GM20000 (cell line): Measurements from ENCODE around the gene PHLPP2.
A peak's percentile ranks its signal among the peaks of the same experiment; 100 is the strongest.

Experiments used
- DNase-seq: peaks from one replicate; pipeline ENCODE4 v3.0.0; 2012; ENCODE audit warnings: low spot score
- TF ChIP-seq, protein P1 (sequence below): IDR thresholded peaks from 2 replicates; pipeline ENCODE4 v1.5.1; 2012; ENCODE audit warnings: mild to moderate bottlenecking, control low read depth; ENCODE audit errors: extremely low read depth, missing control alignments

The PHLPP2 gene

DNA sequence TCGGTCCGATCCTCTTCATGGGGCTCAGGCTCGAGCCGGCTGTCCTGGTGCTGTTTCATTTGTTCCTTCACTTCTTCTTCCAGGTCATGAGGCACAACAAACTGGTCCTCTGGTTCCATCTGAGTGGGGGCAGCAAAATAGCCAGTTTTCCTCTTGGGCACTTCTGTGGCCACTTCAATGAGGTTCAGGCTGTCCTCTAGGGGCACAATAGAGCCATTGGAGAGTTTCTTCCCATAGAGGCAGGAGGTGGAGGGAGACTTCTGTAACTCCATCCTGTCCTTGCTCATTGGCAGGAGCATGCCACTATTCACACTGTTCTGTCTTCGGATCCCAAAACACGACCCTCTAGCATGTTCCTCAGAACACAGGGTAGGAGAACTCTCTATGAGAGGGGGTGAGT lies 75.6 kb downstream of the PHLPP2 start:
- DNase-seq: no peak
- TF ChIP-seq, protein P1, sequence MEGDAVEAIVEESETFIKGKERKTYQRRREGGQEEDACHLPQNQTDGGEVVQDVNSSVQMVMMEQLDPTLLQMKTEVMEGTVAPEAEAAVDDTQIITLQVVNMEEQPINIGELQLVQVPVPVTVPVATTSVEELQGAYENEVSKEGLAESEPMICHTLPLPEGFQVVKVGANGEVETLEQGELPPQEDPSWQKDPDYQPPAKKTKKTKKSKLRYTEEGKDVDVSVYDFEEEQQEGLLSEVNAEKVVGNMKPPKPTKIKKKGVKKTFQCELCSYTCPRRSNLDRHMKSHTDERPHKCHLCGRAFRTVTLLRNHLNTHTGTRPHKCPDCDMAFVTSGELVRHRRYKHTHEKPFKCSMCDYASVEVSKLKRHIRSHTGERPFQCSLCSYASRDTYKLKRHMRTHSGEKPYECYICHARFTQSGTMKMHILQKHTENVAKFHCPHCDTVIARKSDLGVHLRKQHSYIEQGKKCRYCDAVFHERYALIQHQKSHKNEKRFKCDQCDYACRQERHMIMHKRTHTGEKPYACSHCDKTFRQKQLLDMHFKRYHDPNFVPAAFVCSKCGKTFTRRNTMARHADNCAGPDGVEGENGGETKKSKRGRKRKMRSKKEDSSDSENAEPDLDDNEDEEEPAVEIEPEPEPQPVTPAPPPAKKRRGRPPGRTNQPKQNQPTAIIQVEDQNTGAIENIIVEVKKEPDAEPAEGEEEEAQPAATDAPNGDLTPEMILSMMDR: peak; percentile 25

DNA sequence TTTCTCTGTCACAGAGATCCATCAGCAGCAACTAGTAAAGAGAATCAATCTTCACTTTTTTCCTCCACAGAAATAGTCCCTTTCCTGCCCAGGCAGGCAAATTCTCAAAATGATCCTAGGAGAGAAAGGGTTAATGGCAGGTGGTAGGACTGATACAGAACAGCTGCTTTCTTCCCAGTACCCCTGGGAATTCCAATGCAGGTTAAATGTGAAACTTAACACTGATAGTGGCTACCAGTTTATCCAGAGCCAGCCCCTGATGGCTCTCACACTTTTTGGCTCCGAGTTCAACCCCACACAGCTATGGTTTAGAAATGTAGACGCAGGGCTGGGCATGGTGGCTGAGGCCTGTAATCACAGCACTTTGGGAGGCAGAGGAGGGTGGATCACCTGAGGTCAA lies 76.3 kb downstream of the PHLPP2 start:
- TF ChIP-seq, protein P1: no peak
- no peak for DNase-seq

DNA sequence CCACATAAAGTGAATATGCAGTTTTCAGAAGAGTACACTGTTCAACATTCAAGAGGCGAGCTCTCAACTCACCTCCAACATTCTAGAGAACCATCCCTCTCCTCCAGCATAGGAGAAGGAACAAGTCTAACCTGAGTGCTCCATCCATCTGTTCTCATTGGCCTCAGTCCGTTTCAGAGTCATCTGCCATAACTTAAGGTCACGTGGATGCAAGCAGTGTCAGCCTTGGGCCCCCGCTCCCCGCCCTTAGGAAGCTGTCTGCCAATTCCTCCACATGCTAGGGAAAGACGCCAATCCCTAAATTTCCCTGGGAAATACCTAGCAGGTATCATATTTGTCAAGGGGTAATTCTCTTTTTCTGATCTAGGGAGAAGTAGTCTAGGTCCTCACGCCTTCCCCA lies 77.1 kb downstream of the PHLPP2 start:
- TF ChIP-seq, protein P1: no peak
- DNase-seq: no peak

DNA sequence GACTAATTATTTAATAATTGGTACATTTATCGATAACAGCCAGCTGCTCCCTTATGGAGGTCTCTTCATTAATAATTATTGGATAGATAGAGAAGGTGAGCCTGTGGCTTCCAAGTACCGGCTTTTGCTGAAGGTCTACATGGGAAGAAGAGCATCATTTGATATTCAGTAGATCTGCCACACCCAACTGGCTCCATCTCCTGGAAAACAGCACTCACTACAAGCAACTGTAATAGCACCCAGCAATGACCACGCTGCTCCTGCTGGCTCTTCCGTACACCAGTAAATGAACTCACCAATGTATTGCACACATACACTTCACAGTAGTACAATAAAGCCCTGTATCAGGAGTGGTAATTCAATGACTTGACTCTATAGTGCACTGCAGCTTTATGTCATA lies 79.1 kb downstream of the PHLPP2 start:
- TF ChIP-seq, protein P1: no peak
- DNase-seq: peak; percentile 30

DNA sequence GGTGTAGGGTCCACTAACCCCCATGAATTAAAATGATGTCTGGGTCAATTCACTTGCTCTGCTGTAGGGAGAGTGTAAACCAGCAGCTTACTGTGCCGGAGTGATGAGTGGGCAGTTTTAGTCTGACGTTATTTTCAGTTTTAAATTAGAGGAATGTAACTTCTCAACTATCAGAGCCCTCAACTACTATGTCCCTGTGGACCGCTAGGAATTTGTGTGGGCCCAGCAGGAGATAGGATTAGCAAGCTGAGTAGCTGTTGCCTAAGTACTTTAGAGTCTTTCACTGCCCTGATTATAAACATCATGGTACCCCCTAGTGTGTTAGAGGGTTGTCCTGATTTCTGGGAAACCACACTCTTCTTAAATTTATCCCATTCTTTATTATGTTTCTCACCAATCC lies 87.1 kb downstream of the PHLPP2 start:
- no peak for DNase-seq
- TF ChIP-seq, protein P1: no peak

DNA sequence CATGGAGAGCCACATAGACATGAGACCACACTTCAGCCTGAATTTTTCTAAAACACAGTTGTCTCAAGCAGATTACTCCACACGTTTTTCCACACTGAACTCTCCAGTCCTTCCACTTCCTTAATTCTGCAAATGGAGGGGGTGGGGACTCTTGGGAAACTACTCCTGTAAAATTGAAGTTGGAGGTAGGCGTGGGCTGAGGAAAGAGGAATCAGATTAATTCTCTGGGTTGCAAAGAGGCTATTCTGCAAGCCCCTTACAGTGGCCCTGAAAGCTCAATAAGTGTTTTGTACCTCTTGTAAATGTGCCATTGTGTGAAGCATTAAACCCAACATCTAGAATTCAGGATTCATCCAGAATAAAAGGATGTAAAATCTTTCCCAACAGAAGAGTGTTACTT lies 88.9 kb downstream of the PHLPP2 start:
- no peak for DNase-seq
- TF ChIP-seq, protein P1: no peak

DNA sequence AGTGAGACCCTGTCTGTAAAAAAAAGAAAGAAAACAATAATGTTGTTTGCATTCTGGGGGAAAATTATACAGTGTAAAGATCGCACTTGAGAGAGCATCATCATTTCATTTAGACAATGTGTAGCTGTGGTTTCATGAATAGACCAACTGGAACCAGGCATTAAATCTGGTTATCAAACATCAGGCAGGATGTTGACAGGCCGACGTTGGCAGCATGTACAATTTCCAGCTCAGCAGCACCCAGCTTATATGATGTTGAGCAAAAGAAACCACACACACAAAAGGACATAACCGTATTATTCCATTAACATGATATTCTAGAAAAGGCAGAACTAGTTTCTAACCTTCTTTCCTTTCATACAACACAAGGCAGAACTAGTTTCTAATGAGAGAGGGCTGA lies 92.7 kb downstream of the PHLPP2 start:
- TF ChIP-seq, protein P1: no peak
- no peak for DNase-seq
